ENCODE results near the gene CAP2. TPM values are rescaled to one million over a fixed set of nuclear protein-coding genes. Genes with fewer than 3 reads are reported as not detected.
"Not testable (repeated sequence)": the region's sequence is repeated elsewhere in the genome, so short reads cannot be mapped to it uniquely, and the experiment has no call there.

CAP2 gene
- total RNA-seq, 1 donor from 2014 or later = not detected

DNA sequence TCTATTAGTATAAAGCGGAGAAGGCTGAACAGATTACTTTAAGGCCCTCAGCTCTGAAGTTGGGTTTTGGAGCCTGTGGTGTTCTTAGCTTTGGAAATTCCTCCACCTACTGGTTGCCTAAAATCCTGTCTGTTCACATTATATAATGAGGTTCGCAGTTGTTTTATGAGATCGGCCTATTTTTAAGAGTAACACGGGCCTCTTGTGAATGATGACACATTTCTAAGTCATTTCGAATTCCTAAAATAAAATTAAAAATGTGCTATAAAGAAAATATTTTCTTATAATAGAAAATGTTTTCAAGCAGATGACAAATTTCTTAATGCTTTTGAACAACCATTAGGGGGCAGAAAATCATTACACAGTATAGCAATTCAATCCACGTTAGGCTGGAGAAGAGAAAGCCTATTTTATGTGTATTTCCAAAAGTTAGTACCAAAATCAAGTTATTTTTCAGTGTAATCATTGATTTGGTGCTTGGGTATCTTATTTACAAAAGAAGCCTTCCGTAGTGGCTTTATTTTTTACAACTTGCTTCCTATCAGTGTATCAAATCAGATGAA is 190.9 kb downstream of the CAP2 start:
- Mint-ChIP-seq H3K9me3 (peaks cover 4% of the 10 kb centered on the region), H3K4me3 (no peak overlapping the region), H3K27me3 (peaks cover 20% of the 10 kb centered on the region), H3K36me3 (ENCODE audit: low read depth) (no peaks in the 10 kb centered on the region), H3K27ac (no peak overlapping the region), H3K4me1 (peaks cover 11% of the 10 kb centered on the region)
- intact Hi-C loops (cut with micrococcal nuclease) = loop anchor here (1.0 to 10.0 kb wide), 3 partner anchors 190 to 231 kb away; partner anchors contain the start of gene CAP2
- DNase-seq = peak; percentile 73

DNA sequence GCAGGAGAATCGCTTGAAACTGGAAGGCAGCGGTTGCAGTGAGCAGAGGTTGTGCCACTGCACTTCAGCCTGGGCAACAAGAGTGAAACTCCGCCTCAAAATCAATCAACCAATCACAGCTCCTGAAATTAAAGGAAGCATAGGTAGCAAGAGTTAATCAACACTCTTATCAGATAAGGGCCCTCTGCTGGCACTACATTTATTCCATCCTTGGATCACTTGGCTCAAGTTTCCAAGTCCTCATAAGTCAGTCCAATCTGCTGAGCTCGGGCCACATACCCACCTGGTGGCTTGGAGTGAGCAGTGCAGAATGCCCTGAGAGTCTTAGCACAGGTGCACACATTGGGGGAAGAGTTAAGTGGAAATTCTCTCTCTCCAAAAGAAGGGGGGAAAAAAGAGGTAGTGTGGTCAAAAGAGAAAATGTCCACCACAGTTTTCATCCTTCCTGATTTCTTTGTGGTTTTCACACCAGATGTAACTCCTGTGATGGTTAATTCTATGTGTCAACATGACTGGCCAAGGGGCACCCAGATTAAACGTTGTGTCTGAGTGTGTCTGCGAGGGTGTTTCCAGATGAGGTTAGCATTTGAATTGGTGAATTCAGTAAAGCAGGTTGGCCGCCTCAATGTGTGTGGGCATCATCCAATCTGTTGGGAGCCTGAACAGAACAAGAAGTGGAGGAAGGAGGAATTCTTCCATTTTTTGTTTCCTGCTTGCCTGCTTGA is 192.5 kb downstream of the CAP2 start:
- intact Hi-C loops (cut with micrococcal nuclease) = loop anchor here (10.0 kb wide), 1 partner anchor 191 kb away; the partner anchor contains the start of gene CAP2

DNA sequence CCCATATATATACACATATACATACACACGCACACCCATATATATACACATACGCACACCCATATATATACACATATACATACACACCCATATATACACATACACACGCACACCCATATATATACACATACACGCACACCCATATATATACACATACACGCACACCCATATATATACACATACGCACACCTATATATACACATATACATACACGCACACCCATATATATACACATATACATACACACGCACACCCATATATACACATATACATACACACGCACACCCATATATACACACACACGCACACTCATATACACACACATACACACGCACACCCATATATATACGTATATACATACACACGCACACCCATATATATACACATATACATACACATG is 193.2 kb downstream of the CAP2 start:
- intact Hi-C loops (cut with micrococcal nuclease) = loop anchor here (10.0 kb wide), 1 partner anchor 192 kb away; the partner anchor contains the start of gene CAP2
- H3K9me3 Mint-ChIP-seq, H3K27ac Mint-ChIP-seq: not testable (repeated sequence)

More for the DNA sequence above, 192.5 kb downstream of the CAP2 start:
- peaks cover 17% of the 10 kb centered on the region for H3K27me3 Mint-ChIP-seq
- peaks cover 4% of the 10 kb centered on the region for H3K9me3 Mint-ChIP-seq
- no peaks in the 10 kb centered on the region for H3K36me3 Mint-ChIP-seq (ENCODE audit: low read depth)
- no peak for DNase-seq
- H3K4me1 Mint-ChIP-seq = peaks cover 15% of the 10 kb centered on the region
- H3K4me3 Mint-ChIP-seq = no peak overlapping the region
- no peak overlapping the region for H3K27ac Mint-ChIP-seq

GRCh38 chr6:17588011-17588410 is 194.6 kb downstream of the CAP2 start:
- no peak overlapping the region for H3K27ac Mint-ChIP-seq
- intact Hi-C loops (cut with micrococcal nuclease) = loop anchor here (10.0 kb wide), 1 partner anchor 193 kb away; the partner anchor contains the start of gene CAP2
- H3K4me3 Mint-ChIP-seq = no peak overlapping the region
- peaks cover 22% of the 10 kb centered on the region for H3K4me1 Mint-ChIP-seq
- DNase-seq = peak; percentile 39
- no peaks in the 10 kb centered on the region for H3K9me3 Mint-ChIP-seq
- no peaks in the 10 kb centered on the region for H3K36me3 Mint-ChIP-seq (ENCODE audit: low read depth)
- peaks cover 2% of the 10 kb centered on the region for H3K27me3 Mint-ChIP-seq

More for the DNA sequence above, 193.2 kb downstream of the CAP2 start:
- H3K36me3 Mint-ChIP-seq (ENCODE audit: low read depth); H3K27me3 Mint-ChIP-seq; H3K4me3 Mint-ChIP-seq; DNase-seq: not testable (repeated sequence)
- H3K4me1 Mint-ChIP-seq = peaks cover 20% of the 10 kb centered on the region

DNA sequence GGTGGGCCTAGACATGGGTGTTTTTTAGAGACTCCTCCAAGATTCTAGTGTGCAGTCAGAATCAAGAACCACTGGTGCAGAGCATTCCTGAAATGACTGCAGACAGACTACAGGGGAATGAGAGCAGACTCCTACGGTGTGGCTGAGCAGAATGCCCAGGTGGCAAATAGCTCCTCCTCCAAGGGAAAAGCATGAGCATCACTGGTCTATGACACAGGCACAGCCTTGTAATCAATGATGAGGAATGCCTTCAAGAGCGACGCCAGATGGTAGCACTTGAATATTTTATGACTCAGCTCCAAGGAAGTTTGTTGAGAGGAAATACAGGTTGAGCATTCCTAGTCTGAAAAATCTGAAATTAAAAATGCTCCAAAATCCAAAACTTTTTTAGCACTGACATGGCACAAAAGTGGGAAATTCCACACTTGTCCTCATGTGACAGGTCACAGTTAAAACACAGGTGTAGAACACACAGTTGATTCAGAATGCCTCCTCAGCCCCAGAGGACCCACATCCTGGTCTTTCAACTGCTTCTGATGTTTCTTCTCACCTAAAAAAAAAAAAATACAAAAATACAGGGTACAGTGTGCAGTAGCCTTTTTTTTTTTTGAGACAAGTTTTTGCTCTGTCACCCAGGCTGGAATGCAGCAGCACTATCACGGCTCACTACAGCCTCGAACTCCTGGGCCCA is 196.2 kb downstream of the CAP2 start:
- Mint-ChIP-seq H3K27ac (peak overlapping the region; percentile 14), H3K4me1 (peaks cover 17% of the 10 kb centered on the region), H3K9me3 (no peaks in the 10 kb centered on the region), H3K4me3 (no peak overlapping the region), H3K27me3 (no peaks in the 10 kb centered on the region), H3K36me3 (ENCODE audit: low read depth) (no peaks in the 10 kb centered on the region)
- DNase-seq = peak; percentile 65
- intact Hi-C loops (cut with micrococcal nuclease) = loop anchor here (10.0 kb wide), 1 partner anchor 195 kb away; the partner anchor contains the start of gene CAP2

DNA sequence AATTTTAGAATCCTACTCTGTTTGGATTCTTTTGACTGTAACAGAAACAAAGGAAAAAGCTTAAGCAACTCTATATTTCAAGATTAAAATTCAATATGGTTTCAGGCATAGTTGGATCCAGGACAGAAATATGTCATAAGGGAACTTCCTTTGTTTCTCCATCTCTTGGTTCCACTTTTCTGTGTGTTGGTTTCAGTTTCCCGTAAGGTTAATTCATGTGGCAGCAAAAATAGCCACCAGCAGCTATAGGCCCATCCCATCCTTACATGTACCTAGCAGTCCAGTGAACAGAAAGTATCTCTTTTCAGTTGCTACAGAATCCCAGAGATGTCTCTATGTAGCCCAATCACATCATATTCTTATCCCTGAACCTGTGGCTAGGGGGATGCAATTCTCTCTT is 197.9 kb downstream of the CAP2 start:
- H3K36me3 Mint-ChIP-seq (ENCODE audit: low read depth) = no peaks in the 10 kb centered on the region
- H3K27ac Mint-ChIP-seq = no peak overlapping the region
- H3K4me3 Mint-ChIP-seq = no peak overlapping the region
- no peaks in the 10 kb centered on the region for H3K9me3 Mint-ChIP-seq
- no peaks in the 10 kb centered on the region for H3K27me3 Mint-ChIP-seq
- intact Hi-C loops (cut with micrococcal nuclease) = no loop called here
- no peak for DNase-seq
- peaks cover 17% of the 10 kb centered on the region for H3K4me1 Mint-ChIP-seq

GRCh38 chr6:17593246-17593645 is 199.9 kb downstream of the CAP2 start:
- intact Hi-C loops (cut with micrococcal nuclease) = no loop called here

GRCh38 chr6:17596085-17596484 is 202.7 kb downstream of the CAP2 start:
- H3K4me1 Mint-ChIP-seq = peaks cover 16% of the 10 kb centered on the region
- H3K27ac Mint-ChIP-seq = no peak overlapping the region
- no peaks in the 10 kb centered on the region for H3K9me3 Mint-ChIP-seq
- H3K4me3 Mint-ChIP-seq = no peak overlapping the region
- H3K27me3 Mint-ChIP-seq = no peaks in the 10 kb centered on the region
- peaks cover under 1% of the 10 kb centered on the region for H3K36me3 Mint-ChIP-seq (ENCODE audit: low read depth)
- intact Hi-C loops (cut with micrococcal nuclease) = no loop called here
- DNase-seq = no peak

More at GRCh38 chr6:17593246-17593645, 199.9 kb downstream of the CAP2 start:
- H3K4me1 Mint-ChIP-seq = peaks cover 17% of the 10 kb centered on the region
- H3K9me3 Mint-ChIP-seq = no peaks in the 10 kb centered on the region
- no peak for DNase-seq
- H3K27me3 Mint-ChIP-seq = no peaks in the 10 kb centered on the region
- H3K4me3 Mint-ChIP-seq = no peak overlapping the region
- no peak overlapping the region for H3K27ac Mint-ChIP-seq
- H3K36me3 Mint-ChIP-seq (ENCODE audit: low read depth) = no peaks in the 10 kb centered on the region

DNA sequence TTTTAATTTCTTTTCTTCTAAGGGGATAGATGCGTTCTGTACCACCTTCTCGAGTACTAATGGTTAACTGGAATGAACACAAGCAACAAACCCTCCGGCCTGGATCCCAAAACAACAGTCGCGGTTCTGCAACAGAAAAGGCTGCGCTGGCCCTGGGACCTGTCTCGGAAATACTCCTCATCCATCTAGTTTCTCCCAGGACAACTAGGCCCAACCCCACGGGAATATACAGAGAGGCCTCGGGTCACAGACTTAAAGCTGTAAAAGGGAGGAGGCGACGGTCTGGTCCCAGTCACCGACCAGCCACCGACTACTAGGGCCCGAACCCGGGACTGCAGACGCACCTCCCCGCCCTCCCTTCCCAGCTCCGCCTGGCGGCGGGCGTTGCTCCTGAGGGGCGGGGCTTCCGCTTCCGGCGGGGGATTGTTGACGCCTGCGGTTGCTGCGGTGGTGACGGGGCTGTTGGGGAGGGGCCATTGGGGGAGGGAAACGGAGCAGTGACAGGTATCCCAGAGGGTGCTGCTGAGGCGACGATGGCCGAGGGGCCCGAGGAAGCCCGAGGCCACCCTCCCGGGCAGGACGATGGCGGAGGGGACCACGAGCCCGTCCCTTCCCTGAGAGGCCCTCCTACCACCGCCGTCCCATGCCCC is 206.6 kb downstream of the CAP2 start, which contains the start of gene FAM8A1:
Gene FAM8A1, plus strand, starts transcription at position 426 of the 650 bp plus-strand sequence. Its CDS starts 108 bp downstream, at position 534.
- Mint-ChIP-seq H3K27ac (peak within 1 kb of the TSS; percentile 80), H3K9me3 (no peaks in the 10 kb centered on the region), H3K27me3 (no peaks in the 10 kb centered on the region), H3K4me1 (peaks cover 30% of the 10 kb centered on the region), H3K4me3 (peak within 1 kb of the TSS; percentile 90), H3K36me3 (ENCODE audit: low read depth) (peaks cover 14% of the 10 kb centered on the region)
- peak; percentile 98 for DNase-seq
- intact Hi-C loops (cut with micrococcal nuclease) = loop anchor here (1.0 to 2.0 kb wide), 2 partner anchors 106 to 555 kb away; partner anchors contain the start of genes KDM1B, NUP153 and TPMT

DNA sequence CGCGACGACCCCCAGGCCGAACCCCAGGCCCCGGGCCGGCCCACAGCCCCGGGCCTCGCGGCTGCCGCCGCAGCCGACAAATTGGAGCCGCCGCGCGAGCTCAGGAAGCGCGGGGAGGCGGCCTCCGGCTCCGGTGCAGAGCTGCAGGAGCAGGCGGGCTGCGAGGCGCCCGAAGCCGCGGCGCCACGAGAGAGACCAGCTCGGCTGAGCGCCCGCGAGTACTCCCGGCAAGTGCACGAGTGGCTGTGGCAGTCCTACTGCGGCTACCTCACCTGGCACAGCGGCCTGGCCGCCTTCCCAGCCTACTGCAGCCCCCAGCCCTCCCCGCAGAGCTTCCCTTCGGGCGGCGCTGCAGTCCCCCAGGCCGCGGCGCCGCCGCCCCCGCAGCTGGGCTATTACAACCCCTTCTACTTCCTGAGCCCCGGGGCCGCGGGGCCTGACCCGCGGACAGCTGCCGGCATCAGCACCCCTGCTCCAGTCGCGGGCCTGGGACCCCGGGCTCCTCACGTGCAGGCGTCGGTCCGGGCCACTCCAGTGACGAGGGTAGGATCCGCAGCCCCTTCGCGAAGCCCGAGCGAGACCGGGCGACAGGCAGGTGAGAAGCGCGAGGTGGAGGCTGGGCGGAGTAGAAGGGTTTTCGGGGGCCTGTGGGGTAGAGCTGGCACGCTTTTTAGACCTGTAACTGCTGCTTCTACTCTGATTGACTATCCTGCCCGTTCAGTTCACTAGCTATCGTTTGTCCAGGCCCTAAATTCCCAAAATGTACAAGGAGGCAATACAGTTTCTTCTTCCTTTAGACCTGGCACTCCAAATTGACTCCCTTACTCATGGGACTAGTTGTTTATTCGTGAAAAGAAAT is 207.4 kb downstream of the CAP2 start:
- H3K36me3 Mint-ChIP-seq (ENCODE audit: low read depth) = peaks cover 18% of the 10 kb centered on the region
- H3K4me1 Mint-ChIP-seq = peaks cover 30% of the 10 kb centered on the region
- H3K27ac Mint-ChIP-seq = peak overlapping the region; percentile 72
- intact Hi-C loops (cut with micrococcal nuclease) = loop anchor here (1.0 to 2.0 kb wide), 2 partner anchors 106 to 554 kb away; partner anchors contain the start of genes KDM1B, NUP153 and TPMT
- no peaks in the 10 kb centered on the region for H3K27me3 Mint-ChIP-seq
- peak overlapping the region; percentile 90 for H3K4me3 Mint-ChIP-seq
- no peaks in the 10 kb centered on the region for H3K9me3 Mint-ChIP-seq
- peak; percentile 83 for DNase-seq

GRCh38 chr6:17601386-17601703 is 207.9 kb downstream of the CAP2 start:
- Mint-ChIP-seq H3K4me3 (peak overlapping the region; percentile 90), H3K27me3 (no peaks in the 10 kb centered on the region), H3K36me3 (ENCODE audit: low read depth) (peaks cover 20% of the 10 kb centered on the region), H3K4me1 (peaks cover 30% of the 10 kb centered on the region), H3K9me3 (no peaks in the 10 kb centered on the region), H3K27ac (peak overlapping the region; percentile 72)
- no peak for DNase-seq
- intact Hi-C loops (cut with micrococcal nuclease) = loop anchor here (2.0 kb wide), 1 partner anchor 553 kb away; the partner anchor contains the start of genes KDM1B and TPMT

- DNase-seq = no peak
- no peaks in the 10 kb centered on the region for H3K27me3 Mint-ChIP-seq
- H3K4me3 Mint-ChIP-seq = peak overlapping the region; percentile 6
- peaks cover 30% of the 10 kb centered on the region for H3K4me1 Mint-ChIP-seq
- H3K9me3 Mint-ChIP-seq = no peaks in the 10 kb centered on the region
- H3K36me3 Mint-ChIP-seq (ENCODE audit: low read depth) = peaks cover 27% of the 10 kb centered on the region
- H3K27ac Mint-ChIP-seq = no peak overlapping the region
- intact Hi-C loops (cut with micrococcal nuclease) = no loop called here
Measured at GRCh38 chr6:17602888-17603287, 209.5 kb downstream of the CAP2 start.
